EH (cell line): ENCODE data around the gene NISCH.
A peak's percentile ranks its signal among the peaks of the same experiment; 100 is the strongest.

ENCODE experiments used
- DNase-seq: peaks from one replicate; pipeline ENCODE4 v3.0.0-alpha.2; 2015; ENCODE audit warnings: low read depth

NISCH gene

DNA sequence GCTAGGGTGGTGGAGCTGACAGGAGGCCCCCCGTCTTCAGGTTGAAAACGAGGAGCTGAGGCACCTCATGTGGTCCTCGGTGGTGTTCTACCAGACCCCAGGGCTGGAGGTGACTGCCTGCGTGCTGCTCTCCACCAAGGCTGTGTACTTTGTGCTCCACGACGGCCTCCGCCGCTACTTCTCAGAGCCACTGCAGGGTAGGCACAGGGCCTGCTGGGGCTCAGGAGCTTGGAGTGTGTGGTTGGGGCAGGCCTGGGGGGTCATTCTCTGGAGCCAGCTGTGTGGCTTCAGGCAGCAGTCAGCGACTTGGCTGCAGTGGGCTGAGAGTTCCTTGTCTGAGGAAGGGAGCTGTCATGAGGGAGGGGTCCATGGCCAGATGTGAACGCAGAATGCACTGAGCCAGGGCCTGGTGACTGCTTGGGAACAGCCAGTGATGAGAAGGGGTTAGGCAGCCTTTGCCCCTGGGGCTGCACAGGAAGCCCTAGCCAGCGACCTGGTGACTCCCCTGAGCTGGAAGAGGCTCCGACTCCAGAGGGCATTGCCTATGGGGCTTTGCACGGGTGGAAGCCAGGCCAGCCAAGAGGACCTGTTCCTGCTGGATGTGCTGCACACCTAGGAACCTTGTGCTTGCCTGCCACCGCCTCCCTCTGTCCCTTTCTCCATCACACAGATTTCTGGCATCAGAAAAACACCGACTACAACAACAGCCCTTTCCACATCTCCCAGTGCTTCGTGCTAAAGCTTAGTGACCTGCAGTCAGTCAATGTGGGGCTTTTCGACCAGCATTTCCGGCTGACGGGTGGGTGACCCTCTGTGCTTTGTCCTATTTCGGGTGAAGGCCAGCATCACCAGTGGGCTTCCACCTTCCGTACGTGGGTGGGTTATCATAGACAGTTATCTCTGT, 34.9 kb downstream of the NISCH start:
- no peak for DNase-seq

DNA sequence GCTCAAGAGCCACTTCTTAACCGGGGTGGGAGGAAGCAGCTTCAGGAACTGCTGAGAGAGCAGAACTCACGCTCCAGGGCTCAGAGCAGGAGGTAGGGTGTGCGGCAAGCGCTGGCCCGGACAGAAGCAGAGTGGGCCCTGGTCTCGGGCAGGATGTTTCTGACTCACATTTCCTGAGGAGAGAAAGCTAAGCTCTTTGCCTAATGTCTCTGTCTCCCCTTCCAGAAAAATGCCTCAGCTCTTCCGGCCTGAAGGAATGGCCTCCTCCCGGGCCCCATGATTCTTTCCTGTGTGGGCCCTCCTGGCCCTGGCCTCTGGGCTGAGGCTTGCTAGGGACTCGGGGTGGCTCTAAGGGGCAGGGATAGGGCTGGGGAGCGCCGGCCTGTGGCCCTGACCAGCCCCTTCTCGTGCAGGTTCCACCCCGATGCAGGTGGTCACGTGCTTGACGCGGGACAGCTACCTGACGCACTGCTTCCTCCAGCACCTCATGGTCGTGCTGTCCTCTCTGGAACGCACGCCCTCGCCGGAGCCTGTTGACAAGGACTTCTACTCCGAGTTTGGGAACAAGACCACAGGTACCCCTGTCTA, 35.6 kb downstream of the NISCH start:
- DNase-seq = peak; percentile 48

DNA sequence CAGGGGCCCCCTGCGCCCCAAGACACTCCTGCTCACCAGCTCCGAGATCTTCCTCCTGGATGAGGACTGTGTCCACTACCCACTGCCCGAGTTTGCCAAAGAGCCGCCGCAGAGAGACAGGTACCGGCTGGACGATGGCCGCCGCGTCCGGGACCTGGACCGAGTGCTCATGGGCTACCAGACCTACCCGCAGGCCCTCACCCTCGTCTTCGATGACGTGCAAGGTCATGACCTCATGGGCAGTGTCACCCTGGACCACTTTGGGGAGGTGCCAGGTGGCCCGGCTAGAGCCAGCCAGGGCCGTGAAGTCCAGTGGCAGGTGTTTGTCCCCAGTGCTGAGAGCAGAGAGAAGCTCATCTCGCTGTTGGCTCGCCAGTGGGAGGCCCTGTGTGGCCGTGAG, 36.7 kb downstream of the NISCH start:
- no peak for DNase-seq

DNA sequence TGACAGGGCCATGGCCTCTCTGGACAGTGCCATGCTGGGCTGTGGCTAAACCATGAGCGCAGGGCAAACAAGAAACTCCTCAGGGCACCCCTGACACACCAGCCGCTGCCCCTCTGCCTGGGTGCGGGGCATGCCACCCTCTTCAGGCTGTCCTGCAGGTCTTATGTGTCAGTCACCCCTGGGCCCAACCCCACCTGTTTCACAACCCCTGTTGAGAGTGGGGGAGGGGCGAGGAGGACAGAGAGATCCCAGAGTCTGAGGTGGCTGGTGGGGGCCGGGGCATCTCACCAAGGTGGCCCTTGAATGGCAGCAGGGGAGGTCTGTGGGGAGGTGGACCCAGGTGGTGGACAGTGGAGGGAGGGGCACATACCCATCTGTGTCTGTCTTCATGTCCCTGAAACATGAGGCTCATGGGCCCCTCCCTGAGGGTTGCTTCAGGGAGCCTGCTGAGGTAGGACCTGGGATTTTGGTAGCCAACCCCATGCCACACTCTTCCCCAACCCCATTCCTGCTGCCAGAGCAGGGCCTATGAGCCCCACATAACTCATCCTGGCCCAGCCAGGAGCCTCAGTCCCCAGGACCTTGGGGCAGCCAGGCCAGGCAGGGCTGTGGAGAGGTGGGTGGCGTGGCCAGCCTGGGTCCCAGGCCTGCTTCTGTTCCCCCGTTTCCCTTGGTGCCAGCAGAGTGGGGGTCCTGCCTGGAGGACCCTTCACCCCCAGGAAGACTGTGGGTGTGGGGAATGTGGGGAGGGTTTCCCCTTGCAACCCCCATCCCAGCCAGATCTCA, 38.0 kb downstream of the NISCH start:
- no peak for DNase-seq

GRCh38 chr3:52494445-52494844, 39.0 kb downstream of the NISCH start:
- no peak for DNase-seq

DNA sequence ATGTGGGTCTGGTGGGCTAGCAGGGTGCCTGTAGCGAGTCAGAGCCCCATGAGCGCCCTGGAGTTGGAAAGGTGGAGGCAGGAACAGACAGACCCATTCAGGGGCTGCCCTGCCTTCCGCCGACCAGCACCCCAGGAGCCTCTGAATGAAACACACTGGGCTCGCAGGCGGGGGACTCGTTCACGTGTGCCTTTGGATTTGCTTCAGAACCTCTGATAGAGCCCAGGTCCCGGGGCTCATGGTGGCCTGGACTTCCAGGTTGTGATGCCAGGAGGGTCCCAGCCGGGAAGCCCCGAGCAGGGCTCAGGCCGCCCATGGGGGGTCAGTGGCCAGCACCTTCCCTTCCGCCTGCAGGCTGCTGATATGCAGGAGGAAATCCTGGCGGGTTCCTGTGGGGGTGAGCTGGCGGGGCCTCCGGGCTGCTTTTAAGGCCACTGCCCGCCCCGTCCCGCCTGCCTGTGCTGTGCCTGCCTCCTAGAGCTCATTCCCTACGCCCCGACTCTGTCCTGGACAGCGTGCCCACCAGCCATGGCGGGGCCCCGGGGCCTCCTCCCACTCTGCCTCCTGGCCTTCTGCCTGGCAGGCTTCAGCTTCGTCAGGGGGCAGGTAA, 39.6 kb downstream of the NISCH start, which contains the start of gene STAB1:
Gene STAB1, plus strand, starts transcription at position 453 of the 610 bp plus-strand sequence. Its CDS starts 76 bp downstream, at position 529.
- no peak for DNase-seq

DNA sequence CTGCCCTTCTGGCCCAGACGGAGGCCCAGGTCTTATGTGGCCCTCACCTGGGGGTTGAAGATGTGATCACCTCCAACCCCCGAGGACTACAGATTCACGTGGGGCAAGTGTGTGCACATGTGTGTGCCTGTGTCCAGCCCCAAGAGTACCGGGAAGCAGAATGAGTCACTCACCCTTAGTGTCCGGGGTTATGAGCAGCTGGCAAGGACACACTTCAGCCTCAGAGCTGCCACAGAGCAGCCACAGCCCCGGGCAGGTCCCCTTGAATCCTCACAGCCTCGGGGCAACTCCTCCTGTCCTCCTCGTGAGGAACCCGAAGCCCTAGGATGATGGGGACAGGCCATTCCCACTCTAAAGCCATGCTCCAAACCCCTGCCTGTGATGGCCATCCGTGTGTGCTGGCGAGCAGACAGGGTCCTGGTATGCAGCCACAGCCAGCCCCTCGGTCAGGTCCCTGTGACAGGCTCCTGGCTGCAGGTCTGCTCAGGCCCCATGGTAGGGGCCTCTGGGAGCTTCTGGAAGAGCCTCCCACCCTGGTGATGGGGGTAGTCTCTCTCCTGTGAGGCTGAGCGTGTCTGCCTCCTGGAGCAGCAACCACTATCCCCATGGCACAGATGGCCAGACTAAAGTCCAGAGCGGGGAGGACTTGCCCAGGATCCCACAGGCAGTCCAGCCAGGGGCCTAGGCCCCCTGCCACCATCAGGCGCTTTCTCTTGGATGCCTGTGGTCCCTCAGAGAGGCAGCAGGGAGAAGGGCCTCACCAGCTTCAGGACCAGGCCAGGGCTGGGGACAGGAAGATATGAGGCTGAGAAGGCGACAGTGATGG, 40.6 kb downstream of the NISCH start:
- peak; percentile 75 for DNase-seq

GRCh38 chr3:52498137-52499054, 43.0 kb downstream of the NISCH start:
- peak; percentile 71 for DNase-seq

- DNase-seq = no peak
These were observed 45.6 kb downstream of the NISCH start for GRCh38 chr3:52501046-52501445.

- no peak for DNase-seq
These were observed 46.6 kb downstream of the NISCH start for GRCh38 chr3:52502001-52502400.

GRCh38 chr3:52502808-52503350, 47.5 kb downstream of the NISCH start:
- DNase-seq = no peak

DNA sequence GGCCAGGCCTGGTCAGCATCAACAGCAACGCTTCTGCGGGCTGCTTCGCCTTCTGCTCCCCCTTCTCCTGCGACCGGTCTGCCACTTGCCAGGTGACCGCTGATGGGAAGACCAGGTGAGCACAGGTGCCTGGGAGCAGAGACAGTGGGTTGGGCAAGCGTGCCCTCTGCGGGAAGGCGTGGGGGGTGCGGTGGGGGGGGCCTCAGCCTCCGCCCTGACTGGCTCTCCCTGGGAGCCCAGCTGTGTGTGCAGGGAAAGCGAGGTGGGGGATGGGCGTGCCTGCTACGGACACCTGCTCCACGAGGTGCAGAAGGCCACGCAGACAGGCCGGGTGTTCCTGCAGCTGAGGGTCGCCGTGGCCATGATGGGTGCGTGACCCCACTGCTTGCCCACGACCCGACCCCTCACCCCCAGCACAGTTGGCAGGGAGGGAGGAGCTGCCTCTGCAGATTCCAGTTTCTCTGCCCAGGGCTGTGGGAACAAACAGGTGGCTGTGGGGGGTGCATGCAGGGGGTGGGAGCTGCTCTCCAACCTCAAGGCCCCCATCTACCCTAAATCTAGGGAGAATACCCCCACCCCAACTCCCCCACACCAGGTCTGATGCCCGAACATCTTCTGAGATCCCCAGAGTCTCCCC, 48.5 kb downstream of the NISCH start:
- no peak for DNase-seq

DNA sequence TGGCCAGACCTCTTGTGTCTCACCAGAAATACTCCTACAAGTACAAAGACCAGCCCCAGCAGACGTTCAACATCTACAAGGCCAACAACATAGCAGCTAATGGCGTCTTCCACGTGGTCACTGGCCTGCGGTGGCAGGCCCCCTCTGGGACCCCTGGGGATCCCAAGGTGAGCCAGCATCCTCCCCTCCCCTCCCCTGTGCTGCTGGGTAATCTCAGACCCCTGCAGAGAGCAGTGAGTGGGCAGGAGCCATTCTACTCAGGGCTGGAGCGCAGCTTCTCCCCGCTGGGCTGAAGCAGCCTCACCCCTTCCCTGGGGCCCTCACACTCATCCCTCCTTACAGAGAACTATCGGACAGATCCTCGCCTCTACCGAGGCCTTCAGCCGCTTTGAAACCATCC, 49.6 kb downstream of the NISCH start:
- DNase-seq = no peak

DNA sequence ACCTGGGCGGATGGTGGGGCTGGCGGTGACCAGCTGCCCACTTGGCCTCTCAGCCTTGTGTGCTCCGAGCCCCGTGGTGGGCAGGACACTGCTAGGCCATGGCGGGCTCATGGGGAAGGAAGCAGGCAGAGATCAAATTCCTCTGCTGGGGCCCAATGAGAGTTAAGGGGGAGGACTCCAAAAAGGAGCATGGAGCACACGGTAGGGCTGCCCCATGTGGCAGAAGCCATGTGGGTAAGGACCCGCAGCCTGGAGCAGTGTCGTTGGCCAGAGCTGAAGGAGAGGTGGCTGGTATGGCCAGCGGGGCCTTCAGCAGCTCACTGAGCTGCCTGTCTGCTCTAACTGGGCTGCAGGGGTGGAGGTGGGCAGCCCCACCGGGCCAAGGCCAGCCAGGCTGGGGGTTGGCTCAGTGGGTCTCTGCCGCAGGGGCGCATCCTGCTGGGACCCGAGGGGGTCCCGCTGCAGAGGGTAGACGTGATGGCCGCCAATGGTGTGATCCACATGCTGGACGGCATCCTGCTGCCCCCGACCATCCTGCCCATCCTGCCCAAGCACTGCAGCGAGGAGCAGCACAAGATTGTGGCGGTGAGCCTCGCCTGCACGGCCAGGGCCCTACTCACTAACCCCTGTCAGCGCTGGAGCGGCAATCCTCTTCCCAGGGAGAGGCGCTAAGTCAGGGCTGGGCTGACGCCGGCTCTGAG, 51.0 kb downstream of the NISCH start:
- DNase-seq = no peak

GRCh38 chr3:52507359-52507758, 52.0 kb downstream of the NISCH start:
- peak; percentile 68 for DNase-seq

GRCh38 chr3:52509753-52510328, 54.4 kb downstream of the NISCH start:
- no peak for DNase-seq

DNA sequence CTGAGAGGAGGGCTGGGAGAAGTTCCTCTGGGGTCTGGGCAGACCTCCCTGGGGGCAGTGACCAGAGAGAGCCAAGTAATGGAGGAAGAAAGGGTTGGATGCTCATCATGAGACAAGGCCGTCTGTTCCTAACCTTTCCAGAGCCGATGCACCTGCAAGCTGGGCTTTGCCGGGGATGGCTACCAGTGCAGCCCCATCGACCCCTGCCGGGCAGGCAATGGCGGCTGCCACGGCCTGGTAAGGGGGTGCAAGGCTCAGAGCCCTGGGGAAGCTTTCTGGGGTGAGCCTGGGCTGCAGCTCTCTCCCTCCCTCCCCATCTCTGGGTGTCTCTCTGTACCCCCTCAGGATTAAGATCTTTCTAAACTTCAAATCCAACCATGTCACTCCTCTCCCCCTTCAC, 56.1 kb downstream of the NISCH start:
- no peak for DNase-seq

DNA sequence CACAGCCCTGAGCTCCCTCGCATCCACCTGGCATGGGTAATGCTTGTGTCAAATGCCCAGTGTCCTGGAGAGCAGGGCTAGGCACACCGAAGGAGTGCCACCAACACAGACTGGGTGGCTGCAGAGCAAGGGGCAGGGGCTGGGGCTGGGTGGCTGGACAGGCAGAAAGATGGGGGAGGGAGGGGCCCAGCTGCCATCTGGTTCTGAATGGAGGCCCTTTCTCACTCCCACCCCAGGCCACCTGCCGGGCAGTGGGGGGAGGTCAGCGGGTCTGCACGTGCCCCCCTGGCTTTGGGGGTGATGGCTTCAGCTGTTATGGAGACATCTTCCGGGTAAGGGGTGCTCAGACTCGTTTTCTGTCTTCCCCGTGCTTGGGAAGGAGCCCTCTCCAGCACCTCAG, 56.7 kb downstream of the NISCH start:
- DNase-seq = no peak
